ENCODE results near the gene ADD1. TPM values are rescaled to one million over a fixed set of nuclear protein-coding genes. Genes with fewer than 3 reads are reported as not detected.

Gene ADD1
- polyA plus RNA-seq, 1 experiment = 149 TPM

DNA sequence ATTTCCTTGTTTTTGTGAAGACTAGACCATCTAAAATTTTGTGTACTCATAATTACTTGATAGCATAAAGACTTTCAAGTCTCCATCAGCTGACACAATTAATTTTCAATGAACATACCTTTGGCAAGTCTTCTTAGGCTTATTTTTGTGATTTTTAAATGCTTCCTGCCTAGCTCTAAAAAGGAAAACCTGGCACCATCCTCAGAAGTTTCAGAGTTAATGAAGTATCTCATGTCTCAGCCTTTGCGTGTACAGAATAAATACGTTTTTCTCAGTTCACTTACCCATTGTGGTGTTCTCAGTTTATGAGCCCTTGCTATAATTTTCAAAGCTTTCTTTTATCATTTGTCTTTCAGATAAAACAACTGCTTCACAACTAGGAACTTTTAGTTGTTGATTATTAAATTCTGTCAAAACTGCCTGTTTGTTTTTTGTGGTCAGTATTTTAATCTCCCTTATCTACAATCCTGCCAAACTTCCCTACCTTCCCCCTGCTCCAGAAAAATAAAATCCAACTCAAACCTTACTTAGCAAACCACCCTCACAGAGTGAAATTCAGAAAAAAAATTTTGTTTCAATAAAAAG is 21.6 kb downstream of the ADD1 start:
- Histone ChIP-seq H3K27me3 (ENCODE audit: control insufficient read depth, insufficient read depth, low read length) (no peaks in the 10 kb centered on the region), H3K9me3 (ENCODE audit: control insufficient read depth, insufficient read depth, low read length) (no peaks in the 10 kb centered on the region), H3K27ac (ENCODE audit: low read depth, low read length) (no peak overlapping the region), H3K4me3 (ENCODE audit: low read depth, low read length) (no peak overlapping the region)
- TF ChIP-seq, protein P1, sequence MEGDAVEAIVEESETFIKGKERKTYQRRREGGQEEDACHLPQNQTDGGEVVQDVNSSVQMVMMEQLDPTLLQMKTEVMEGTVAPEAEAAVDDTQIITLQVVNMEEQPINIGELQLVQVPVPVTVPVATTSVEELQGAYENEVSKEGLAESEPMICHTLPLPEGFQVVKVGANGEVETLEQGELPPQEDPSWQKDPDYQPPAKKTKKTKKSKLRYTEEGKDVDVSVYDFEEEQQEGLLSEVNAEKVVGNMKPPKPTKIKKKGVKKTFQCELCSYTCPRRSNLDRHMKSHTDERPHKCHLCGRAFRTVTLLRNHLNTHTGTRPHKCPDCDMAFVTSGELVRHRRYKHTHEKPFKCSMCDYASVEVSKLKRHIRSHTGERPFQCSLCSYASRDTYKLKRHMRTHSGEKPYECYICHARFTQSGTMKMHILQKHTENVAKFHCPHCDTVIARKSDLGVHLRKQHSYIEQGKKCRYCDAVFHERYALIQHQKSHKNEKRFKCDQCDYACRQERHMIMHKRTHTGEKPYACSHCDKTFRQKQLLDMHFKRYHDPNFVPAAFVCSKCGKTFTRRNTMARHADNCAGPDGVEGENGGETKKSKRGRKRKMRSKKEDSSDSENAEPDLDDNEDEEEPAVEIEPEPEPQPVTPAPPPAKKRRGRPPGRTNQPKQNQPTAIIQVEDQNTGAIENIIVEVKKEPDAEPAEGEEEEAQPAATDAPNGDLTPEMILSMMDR (IDR thresholded peaks at IDR 0.05; ENCODE audit: low read depth, low read length) = no peak
- DNase-seq (ENCODE audit: low read depth, low spot score) = no peak
- ChIA-PET POLR2A (interaction anchor here (0.7 kb wide), 1 partner anchor 95 kb away, joined by 4 read pairs; no protein-coding TSS in a partner anchor), CTCF (interaction anchor here (0.7 to 1.1 kb wide), 2 partner anchors 101 to 203 kb away, joined by 3 read pairs; no protein-coding TSS in a partner anchor)

DNA sequence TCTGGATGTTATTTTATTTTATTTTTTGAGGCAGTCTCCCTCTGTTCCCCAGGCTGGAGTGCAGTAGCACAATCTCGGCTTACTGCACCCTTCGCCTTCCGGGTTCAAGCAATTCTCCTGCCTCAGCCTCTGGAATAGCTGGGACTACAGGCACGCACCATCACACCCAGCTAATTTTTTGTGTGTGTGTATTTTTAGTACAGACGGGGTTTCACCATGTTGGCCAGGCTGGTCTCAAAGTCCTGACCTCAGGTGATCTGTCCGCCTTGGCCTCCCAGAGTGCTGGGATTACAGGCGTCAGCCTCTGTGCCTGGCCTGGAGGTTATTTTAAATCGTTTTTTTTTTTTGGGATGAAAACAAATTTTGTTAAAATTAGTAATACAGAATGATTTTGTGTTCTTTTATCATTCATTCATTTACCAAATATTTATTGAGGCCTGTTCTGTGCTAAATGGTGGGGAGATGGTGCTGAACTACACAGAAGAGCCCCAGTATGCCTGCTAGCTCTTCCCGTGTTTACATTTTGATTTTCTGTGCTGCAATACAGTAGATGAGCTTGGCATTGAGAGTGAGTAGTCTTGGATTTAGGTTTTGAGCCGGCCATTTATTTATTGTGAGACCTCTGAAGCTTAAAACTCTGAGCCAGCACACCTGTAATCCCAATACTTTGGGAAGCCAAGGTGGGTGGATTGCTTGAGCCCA is 22.7 kb downstream of the ADD1 start:
- Histone ChIP-seq H3K27ac (ENCODE audit: low read depth, low read length) (no peak overlapping the region), H3K27me3 (ENCODE audit: control insufficient read depth, insufficient read depth, low read length) (no peaks in the 10 kb centered on the region), H3K4me3 (ENCODE audit: low read depth, low read length) (no peak overlapping the region), H3K9me3 (ENCODE audit: control insufficient read depth, insufficient read depth, low read length) (no peaks in the 10 kb centered on the region)
- CTCF ChIA-PET = interaction anchor here (1.1 kb wide), 1 partner anchor 102 kb away, joined by 3 read pairs; no protein-coding TSS in a partner anchor
- POLR2A ChIA-PET = interaction anchor here (1.6 kb wide), 1 partner anchor 49 kb away, joined by 3 read pairs; no protein-coding TSS in a partner anchor
- TF ChIP-seq, protein P1 (IDR thresholded peaks at IDR 0.05; ENCODE audit: low read depth, low read length) = no peak
- no peak for DNase-seq (ENCODE audit: low read depth, low spot score)

DNA sequence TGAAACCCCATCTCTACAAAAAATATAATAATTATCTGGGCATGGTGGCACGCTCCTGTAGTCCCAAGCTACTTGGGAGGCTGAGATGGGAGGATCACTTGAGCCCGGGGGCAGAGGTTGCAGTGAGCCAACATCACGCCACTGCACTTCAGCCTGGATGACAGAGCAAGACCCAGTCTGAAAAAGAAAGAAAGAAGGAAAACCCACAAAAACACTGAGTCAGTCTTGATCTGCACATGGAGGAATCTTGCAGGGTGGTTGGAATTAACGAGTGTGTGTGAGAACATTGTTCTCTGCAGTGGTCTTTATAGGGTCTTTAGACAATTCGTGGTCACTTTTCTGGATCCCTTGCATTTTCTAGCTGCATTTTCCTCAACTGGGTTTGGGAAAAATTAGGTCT is 23.2 kb downstream of the ADD1 start:
- no peak overlapping the region for H3K27ac ChIP-seq (ENCODE audit: low read depth, low read length)
- no peak for DNase-seq (ENCODE audit: low read depth, low spot score)
- TF ChIP-seq, protein P1 (IDR thresholded peaks at IDR 0.05; ENCODE audit: low read depth, low read length) = no peak
- POLR2A ChIA-PET = interaction anchor here (1.6 kb wide), 1 partner anchor 49 kb away, joined by 3 read pairs; no protein-coding TSS in a partner anchor
- H3K4me3 ChIP-seq (ENCODE audit: low read depth, low read length) = no peak overlapping the region
- H3K27me3 ChIP-seq (ENCODE audit: control insufficient read depth, insufficient read depth, low read length) = no peaks in the 10 kb centered on the region
- CTCF ChIA-PET = no interaction called here
- no peaks in the 10 kb centered on the region for H3K9me3 ChIP-seq (ENCODE audit: control insufficient read depth, insufficient read depth, low read length)

DNA sequence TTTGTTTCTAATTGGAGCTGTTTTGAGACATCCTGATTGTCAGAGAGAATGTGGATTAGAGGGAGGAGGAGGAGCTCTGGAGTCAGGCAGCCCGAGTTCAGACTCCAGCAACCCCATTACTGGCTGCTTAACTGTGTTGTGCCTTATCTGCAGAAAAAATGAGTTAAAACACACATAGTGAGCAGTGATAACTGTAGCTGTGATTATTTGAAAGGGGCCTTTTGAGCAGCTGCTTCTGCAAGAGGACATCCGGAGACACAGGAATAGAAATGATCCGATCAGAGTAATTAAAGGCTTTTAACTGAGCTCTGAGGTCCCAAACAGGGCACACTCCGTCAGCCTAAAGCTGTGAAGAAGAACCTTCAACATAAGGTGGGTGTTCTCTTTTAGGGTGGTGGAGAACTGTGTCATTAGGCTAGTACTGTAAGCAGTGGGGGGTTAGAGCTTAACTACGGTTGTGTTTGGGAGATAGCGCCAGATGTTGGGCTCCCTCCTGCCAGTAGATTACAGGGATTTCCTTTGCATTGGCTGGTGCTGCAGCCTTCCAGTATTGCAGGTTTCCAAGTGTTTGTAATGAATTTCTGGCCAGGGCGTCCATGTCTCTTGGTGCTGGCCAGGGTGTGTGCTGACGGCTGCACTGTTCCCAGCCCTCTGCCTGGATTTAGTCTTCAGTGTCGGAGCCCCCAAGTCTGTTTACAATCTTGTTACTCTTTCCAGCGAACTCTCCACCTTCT is 24.3 kb downstream of the ADD1 start:
- peak overlapping the region; percentile 46 for H3K4me3 ChIP-seq (ENCODE audit: low read depth, low read length)
- no peaks in the 10 kb centered on the region for H3K27me3 ChIP-seq (ENCODE audit: control insufficient read depth, insufficient read depth, low read length)
- CTCF ChIA-PET = interaction anchor here (0.6 to 0.8 kb wide), 2 partner anchors 104 to 664 kb away, joined by 3 read pairs; no protein-coding TSS in a partner anchor
- POLR2A ChIA-PET = interaction anchor here (0.6 kb wide), 1 partner anchor 1022 kb away, joined by 3 read pairs; no protein-coding TSS in a partner anchor
- peak overlapping the region; percentile 80 for H3K27ac ChIP-seq (ENCODE audit: low read depth, low read length)
- no peak for DNase-seq (ENCODE audit: low read depth, low spot score)
- TF ChIP-seq, protein P1 (IDR thresholded peaks at IDR 0.05; ENCODE audit: low read depth, low read length) = no peak
- no peaks in the 10 kb centered on the region for H3K9me3 ChIP-seq (ENCODE audit: control insufficient read depth, insufficient read depth, low read length)
